ENCODE data around the gene GRID1.

GRCh38 chr10:86121200-86121599 is 245.4 kb downstream of the GRID1 start:
- TF ChIP-seq CTCF (IDR thresholded peaks at IDR 0.05) (no peak), POLR2A (IDR thresholded peaks at IDR 0.05) (no peak), POLR2AphosphoS5 (IDR thresholded peaks at IDR 0.05) (no peak)

Data from breast epithelium (tissue), 3 donors.